ENCODE results near the gene CAMK2D.

DNA sequence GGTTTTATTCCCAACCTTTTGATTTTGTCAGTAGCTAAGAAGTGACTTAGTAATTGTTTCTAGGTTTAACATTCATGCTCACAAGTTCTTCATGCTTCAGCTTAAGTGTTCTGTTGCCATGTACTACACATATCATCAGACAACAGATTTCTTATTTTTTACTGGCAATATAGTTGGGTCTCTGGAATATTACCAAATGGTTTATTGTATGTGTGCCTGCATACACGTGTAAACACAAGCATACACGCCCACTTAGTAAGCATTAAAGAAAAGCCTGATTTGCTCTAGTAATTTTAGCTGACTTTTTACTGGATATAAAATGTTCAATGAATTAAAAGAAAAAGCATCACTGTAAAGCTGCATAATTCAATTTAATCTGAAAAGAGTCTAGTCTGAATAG is 199.8 kb downstream of the CAMK2D start:
- TF ChIP-seq, protein P1, sequence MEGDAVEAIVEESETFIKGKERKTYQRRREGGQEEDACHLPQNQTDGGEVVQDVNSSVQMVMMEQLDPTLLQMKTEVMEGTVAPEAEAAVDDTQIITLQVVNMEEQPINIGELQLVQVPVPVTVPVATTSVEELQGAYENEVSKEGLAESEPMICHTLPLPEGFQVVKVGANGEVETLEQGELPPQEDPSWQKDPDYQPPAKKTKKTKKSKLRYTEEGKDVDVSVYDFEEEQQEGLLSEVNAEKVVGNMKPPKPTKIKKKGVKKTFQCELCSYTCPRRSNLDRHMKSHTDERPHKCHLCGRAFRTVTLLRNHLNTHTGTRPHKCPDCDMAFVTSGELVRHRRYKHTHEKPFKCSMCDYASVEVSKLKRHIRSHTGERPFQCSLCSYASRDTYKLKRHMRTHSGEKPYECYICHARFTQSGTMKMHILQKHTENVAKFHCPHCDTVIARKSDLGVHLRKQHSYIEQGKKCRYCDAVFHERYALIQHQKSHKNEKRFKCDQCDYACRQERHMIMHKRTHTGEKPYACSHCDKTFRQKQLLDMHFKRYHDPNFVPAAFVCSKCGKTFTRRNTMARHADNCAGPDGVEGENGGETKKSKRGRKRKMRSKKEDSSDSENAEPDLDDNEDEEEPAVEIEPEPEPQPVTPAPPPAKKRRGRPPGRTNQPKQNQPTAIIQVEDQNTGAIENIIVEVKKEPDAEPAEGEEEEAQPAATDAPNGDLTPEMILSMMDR (IDR thresholded peaks at IDR 0.05), result no peak
- TF ChIP-seq POLR2AphosphoS5 (IDR thresholded peaks at IDR 0.05) (no peak), EP300 (IDR thresholded peaks at IDR 0.05) (no peak)

Measured in stomach (tissue), 4 donors.